Smooth muscle cell (in vitro differentiated cells): ENCODE measurements around the gene PDGFD. TPM values are rescaled to one million over a fixed set of nuclear protein-coding genes. Genes with fewer than 3 reads are reported as not detected.

Experiments
- DNase-seq: peaks from one replicate; lab custom pipeline; 2025; ENCODE audit not compliant: unreplicated experiment; lab: John Stamatoyannopoulos, UW
- H2AFZ ChIP-seq: fragments of 200-600 bp; sonication (generic); 2 replicates; pipeline ENCODE4 v1.6.0; 2016; ENCODE audit warnings: antibody characterized with exemption, low read depth, mild to moderate bottlenecking
- H3F3A ChIP-seq: fragments of 200-600 bp; sonication (generic); 2 replicates; pipeline ENCODE4 v1.6.0; 2017; ENCODE audit warnings: antibody characterized with exemption, low read depth
- H3K27ac ChIP-seq: fragments of 200-600 bp; sonication (generic); 2 replicates; pipeline ENCODE4 v1.5.1; 2016; ENCODE audit warnings: low read depth, mild to moderate bottlenecking
- H3K27me3 ChIP-seq: fragments of 200-600 bp; sonication (generic); 2 replicates; pipeline ENCODE4 v1.6.1; 2016; ENCODE audit warnings: low read depth, mild to moderate bottlenecking
- H3K36me3 ChIP-seq: fragments of 200-600 bp; sonication (generic); 2 replicates; pipeline ENCODE4 v1.5.1; 2016; ENCODE audit warnings: low read depth
- H3K4me1 ChIP-seq: fragments of 200-600 bp; sonication (generic); 2 replicates; pipeline ENCODE4 v1.5.1; 2016; ENCODE audit warnings: low read depth
- H3K4me2 ChIP-seq: fragments of 200-600 bp; sonication (generic); 2 replicates; pipeline ENCODE4 v1.6.0; 2016; ENCODE audit warnings: mild to moderate bottlenecking
- H3K4me3 ChIP-seq: fragments of 200-600 bp; sonication (generic); 2 replicates; pipeline ENCODE4 v1.5.1; 2016; ENCODE audit warnings: mild to moderate bottlenecking
- H3K79me2 ChIP-seq: fragments of 200-600 bp; sonication (generic); 2 replicates; pipeline ENCODE4 v1.6.0; 2016; ENCODE audit warnings: low read depth, mild to moderate bottlenecking
- H3K9ac ChIP-seq: fragments of 200-600 bp; sonication (generic); 2 replicates; pipeline ENCODE4 v1.6.0; 2016; ENCODE audit warnings: low read depth
- H3K9me3 ChIP-seq: fragments of 200-600 bp; sonication (generic); replicated peaks from 2 replicates; pipeline ENCODE4 v1.5.1; 2016; ENCODE audit warnings: low read depth
- H4K20me1 ChIP-seq: fragments of 200-600 bp; sonication (generic); 2 replicates; pipeline ENCODE4 v1.6.0; 2016; ENCODE audit warnings: low read depth
- WGBS: methylation state at CpG from one replicate; pipeline ENCODE4 v1.1.7; 2016; ENCODE audit warnings: low lambda C conversion rate; 5-methylcytosine and 5-hydroxymethylcytosine counted together
- polyA plus RNA-seq: library from polyadenylated mRNA; unstranded; fragments of >200 nt; fragmentation: Nextera tagmentation; extraction: Ambion mirVana; gene quantifications from 2 replicates; pipeline ENCODE4 v1.2.1, GENCODE V29; 2016
- total RNA-seq: library from RNA; depleted of rRNA; stranded (reverse); fragments of >200 nt; gene quantifications from 2 replicates; pipeline ENCODE4 v1.2.3, GENCODE V29; 2014
- TF ChIP-seq, protein P1 (sequence below): fragments of 200-600 bp; sonication (generic); IDR thresholded peaks from 2 replicates; pipeline ENCODE4 v1.5.1; 2017; ENCODE audit warnings: borderline replicate concordance, mild to moderate bottlenecking, antibody characterized with exemption; ENCODE audit not compliant: insufficient read depth, poor library complexity, severe bottlenecking

Gene PDGFD
- total and polyA plus RNA-seq, 2 experiments from 2014 or later: 1.5 to 10.0 TPM

DNA sequence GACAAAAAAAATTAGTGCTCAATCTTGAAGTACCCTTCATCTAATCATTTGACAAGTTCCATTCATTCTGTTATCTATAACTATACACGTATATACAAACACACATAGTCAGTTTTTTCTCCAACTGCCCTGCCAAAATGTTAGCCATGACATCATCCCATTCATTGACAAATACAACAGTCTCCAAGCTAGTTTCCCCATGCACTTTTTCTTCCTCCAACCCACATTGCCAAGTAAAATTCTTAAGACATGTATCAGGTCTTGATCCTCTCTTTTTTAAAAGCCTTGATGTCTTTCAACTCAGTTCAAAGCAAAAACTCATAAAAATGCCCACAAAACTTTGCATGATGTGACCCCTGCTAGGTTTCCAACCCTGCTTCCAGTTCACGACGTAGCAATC is 69.4 kb downstream of the PDGFD start:
- Histone ChIP-seq H3K36me3 (no peaks in the 10 kb centered on the region), H3K27me3 (no peaks in the 10 kb centered on the region), H2AFZ (no peak overlapping the region), H4K20me1 (no peaks in the 10 kb centered on the region), H3K9me3 (no peaks in the 10 kb centered on the region), H3K4me1 (no peaks in the 10 kb centered on the region), H3K4me3 (no peak overlapping the region), H3F3A (no peaks in the 10 kb centered on the region), H3K27ac (peak overlapping the region; percentile 8), H3K9ac (no peak overlapping the region), H3K4me2 (peak overlapping the region; percentile 23), H3K79me2 (no peaks in the 10 kb centered on the region)
- WGBS: 25% methylated on average over 3 of the region's 3 CpGs
- TF ChIP-seq, protein P1, sequence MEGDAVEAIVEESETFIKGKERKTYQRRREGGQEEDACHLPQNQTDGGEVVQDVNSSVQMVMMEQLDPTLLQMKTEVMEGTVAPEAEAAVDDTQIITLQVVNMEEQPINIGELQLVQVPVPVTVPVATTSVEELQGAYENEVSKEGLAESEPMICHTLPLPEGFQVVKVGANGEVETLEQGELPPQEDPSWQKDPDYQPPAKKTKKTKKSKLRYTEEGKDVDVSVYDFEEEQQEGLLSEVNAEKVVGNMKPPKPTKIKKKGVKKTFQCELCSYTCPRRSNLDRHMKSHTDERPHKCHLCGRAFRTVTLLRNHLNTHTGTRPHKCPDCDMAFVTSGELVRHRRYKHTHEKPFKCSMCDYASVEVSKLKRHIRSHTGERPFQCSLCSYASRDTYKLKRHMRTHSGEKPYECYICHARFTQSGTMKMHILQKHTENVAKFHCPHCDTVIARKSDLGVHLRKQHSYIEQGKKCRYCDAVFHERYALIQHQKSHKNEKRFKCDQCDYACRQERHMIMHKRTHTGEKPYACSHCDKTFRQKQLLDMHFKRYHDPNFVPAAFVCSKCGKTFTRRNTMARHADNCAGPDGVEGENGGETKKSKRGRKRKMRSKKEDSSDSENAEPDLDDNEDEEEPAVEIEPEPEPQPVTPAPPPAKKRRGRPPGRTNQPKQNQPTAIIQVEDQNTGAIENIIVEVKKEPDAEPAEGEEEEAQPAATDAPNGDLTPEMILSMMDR: no peak
- DNase-seq: no peak

DNA sequence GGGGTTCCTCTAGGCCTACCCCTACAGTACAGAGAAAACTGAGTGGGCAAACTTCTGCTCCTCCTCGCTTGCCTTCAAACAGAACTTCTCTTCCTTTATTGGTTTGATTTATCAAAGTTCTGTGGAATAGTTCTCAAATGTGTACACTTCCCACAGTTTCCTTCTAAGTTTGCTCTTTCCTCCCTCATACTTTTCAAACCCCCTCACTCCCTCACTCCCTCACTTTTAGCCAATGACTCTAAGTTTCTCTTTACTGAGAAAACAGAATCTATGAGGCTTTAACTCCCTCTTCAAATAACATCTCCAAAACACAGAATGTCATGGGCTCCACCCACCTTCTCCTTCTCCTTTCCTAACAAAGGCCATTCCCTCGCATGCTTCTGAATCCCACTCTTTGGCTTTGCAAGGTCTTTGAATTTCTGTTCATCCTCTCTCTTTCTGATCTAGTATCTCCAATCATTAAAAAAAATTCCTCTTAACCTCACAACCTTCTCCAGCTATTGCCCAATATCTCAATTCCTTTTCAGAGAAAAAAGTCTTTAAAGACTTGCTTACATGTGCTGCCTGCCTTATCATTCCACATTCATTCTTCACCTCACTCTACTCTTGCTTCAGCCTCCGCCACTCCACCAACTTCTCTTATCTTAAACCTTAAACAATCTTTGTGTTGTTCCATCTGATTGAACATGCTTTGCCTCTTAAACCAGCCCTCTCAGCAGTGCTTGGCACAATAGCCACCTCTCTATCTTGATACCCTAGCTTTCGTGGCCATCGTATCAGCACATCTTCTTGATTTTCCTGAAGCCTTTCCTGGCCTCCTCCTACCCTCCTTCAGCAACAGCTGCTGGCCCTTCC is 70.3 kb downstream of the PDGFD start:
- Histone ChIP-seq H3K36me3 (no peaks in the 10 kb centered on the region), H3K4me2 (no peak overlapping the region), H3K79me2 (no peaks in the 10 kb centered on the region), H4K20me1 (no peaks in the 10 kb centered on the region), H3K4me1 (no peaks in the 10 kb centered on the region), H3K4me3 (no peak overlapping the region), H3K27me3 (no peaks in the 10 kb centered on the region), H3K9ac (no peak overlapping the region), H3K27ac (no peak overlapping the region), H2AFZ (no peak overlapping the region), H3K9me3 (no peaks in the 10 kb centered on the region), H3F3A (no peaks in the 10 kb centered on the region)
- no peak for DNase-seq
- 82% methylated on average over 5 of the region's 5 CpGs for WGBS
- TF ChIP-seq, protein P1: no peak

DNA sequence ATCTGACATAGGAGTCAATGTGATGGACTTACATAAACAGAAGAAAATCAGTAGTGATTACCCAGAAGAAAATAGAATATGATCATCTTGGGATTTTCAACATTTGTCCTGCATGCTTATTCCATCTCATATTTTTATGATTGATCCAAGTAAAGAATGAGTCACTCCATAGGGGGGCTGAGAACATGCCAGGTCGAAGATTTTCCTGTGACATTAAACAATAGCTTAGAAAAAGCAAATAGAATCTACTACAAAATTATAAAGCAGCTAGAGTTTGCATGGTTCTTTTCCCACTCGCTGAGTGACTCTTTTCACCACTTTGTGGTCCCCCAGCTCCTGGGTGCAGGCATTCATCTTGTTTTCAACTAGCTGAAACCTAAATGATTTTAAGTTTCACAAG is 71.2 kb downstream of the PDGFD start:
- no peaks in the 10 kb centered on the region for H3K36me3 ChIP-seq
- H3K4me3 ChIP-seq: no peak overlapping the region
- H2AFZ ChIP-seq: no peak overlapping the region
- H3K27ac ChIP-seq: no peak overlapping the region
- H3K4me2 ChIP-seq: no peak overlapping the region
- no peaks in the 10 kb centered on the region for H3F3A ChIP-seq
- no peaks in the 10 kb centered on the region for H3K9me3 ChIP-seq
- H3K4me1 ChIP-seq: no peaks in the 10 kb centered on the region
- TF ChIP-seq, protein P1: no peak
- no peaks in the 10 kb centered on the region for H3K27me3 ChIP-seq
- H3K79me2 ChIP-seq: no peaks in the 10 kb centered on the region
- H4K20me1 ChIP-seq: no peaks in the 10 kb centered on the region
- 96% methylated on average over 2 of the region's 2 CpGs for WGBS
- no peak overlapping the region for H3K9ac ChIP-seq
- no peak for DNase-seq
